CD4-positive, alpha-beta T cell treated with Interleukin-6 at 100 ng/mL for 8 hours (primary cell): ENCODE results near the gene SLC38A8.

ENCODE experiments used
- DNase-seq: peaks from one replicate; pipeline ENCODE4 v3.0.0-alpha.2; 2020; ENCODE audit warnings: mixed read lengths, low spot score

The SLC38A8 gene

GRCh38 chr16:83996481-83997252, 45.9 kb downstream of the SLC38A8 start:
- DNase-seq: no peak

- DNase-seq: no peak
These were observed 46.8 kb downstream of the SLC38A8 start for GRCh38 chr16:83995754-83996153.

- no peak for DNase-seq
These were observed 47.9 kb downstream of the SLC38A8 start for GRCh38 chr16:83994703-83995102.

GRCh38 chr16:83994087-83994486, 48.5 kb downstream of the SLC38A8 start:
- no peak for DNase-seq

GRCh38 chr16:83992624-83993023, 50.0 kb downstream of the SLC38A8 start:
- DNase-seq: no peak

GRCh38 chr16:83990492-83990891, 52.1 kb downstream of the SLC38A8 start:
- no peak for DNase-seq

- DNase-seq: no peak
These were observed 53.3 kb downstream of the SLC38A8 start for GRCh38 chr16:83989300-83989699.

GRCh38 chr16:83983491-83983890, 59.1 kb downstream of the SLC38A8 start:
- DNase-seq: no peak

- no peak for DNase-seq
These were observed 60.8 kb downstream of the SLC38A8 start for GRCh38 chr16:83981799-83982198.

- DNase-seq: no peak
These were observed 61.8 kb downstream of the SLC38A8 start for GRCh38 chr16:83980794-83981193.

- no peak for DNase-seq
These were observed 63.2 kb downstream of the SLC38A8 start for GRCh38 chr16:83979441-83979840.

- DNase-seq: no peak
These were observed 64.1 kb downstream of the SLC38A8 start for GRCh38 chr16:83978401-83978904.

GRCh38 chr16:83977056-83977815, 65.4 kb downstream of the SLC38A8 start:
- DNase-seq: no peak

- no peak for DNase-seq
These were observed 66.9 kb downstream of the SLC38A8 start for GRCh38 chr16:83975590-83976260.

GRCh38 chr16:83974475-83974874, 68.1 kb downstream of the SLC38A8 start:
- no peak for DNase-seq

GRCh38 chr16:83973581-83974385, 68.8 kb downstream of the SLC38A8 start:
- DNase-seq: no peak

GRCh38 chr16:83973077-83973476, 69.5 kb downstream of the SLC38A8 start:
- DNase-seq: no peak

- no peak for DNase-seq
These were observed 70.2 kb downstream of the SLC38A8 start for GRCh38 chr16:83972256-83973008.

- no peak for DNase-seq
These were observed 71.1 kb downstream of the SLC38A8 start for GRCh38 chr16:83971165-83972130.

- no peak for DNase-seq
These were observed 72.2 kb downstream of the SLC38A8 start for GRCh38 chr16:83970430-83970815.
